Stimulated activated CD8-positive, alpha-beta memory T cell treated with anti-CD3 and anti-CD28 coated beads, Interleukin-4, amount 100 ng/mL, for 4 hours (primary cell): ENCODE data around the gene MEIS3.
"Not testable (repeated sequence)": the region's sequence is repeated elsewhere in the genome, so short reads cannot be mapped to it uniquely, and the experiment has no call there.

Source experiments
- DNase-seq, 2 donors: peaks; one replicate each; pipeline ENCODE4 v3.0.0-alpha.2; 2020; ENCODE audit warnings: low read depth in 2 of 2, low spot score in 1 of 2

Gene MEIS3

GRCh38 chr19:47365455-47365854 lies 53.9 kb downstream of the MEIS3 start:
- DNase-seq = not testable (repeated sequence)

GRCh38 chr19:47363758-47364531 lies 55.4 kb downstream of the MEIS3 start:
- no peak for DNase-seq

GRCh38 chr19:47362321-47362720 lies 57.0 kb downstream of the MEIS3 start:
- DNase-seq = no peak

- no peak for DNase-seq
These were observed 60.4 kb downstream of the MEIS3 start for GRCh38 chr19:47358936-47359335.

- no peak for DNase-seq
These were observed 61.3 kb downstream of the MEIS3 start for GRCh38 chr19:47357788-47358680.

- DNase-seq = no peak
These were observed 62.4 kb downstream of the MEIS3 start for GRCh38 chr19:47356900-47357299.

- DNase-seq = no peak
These were observed 66.0 kb downstream of the MEIS3 start for GRCh38 chr19:47353307-47353712.
